ENCODE data around the gene HOXD10.
A peak's percentile ranks its signal among the peaks of the same experiment; 100 is the strongest.

Gene HOXD10

GRCh38 chr2:176137252-176137580, 20.6 kb downstream of the HOXD10 start:
- DNase-seq = no peak

DNA sequence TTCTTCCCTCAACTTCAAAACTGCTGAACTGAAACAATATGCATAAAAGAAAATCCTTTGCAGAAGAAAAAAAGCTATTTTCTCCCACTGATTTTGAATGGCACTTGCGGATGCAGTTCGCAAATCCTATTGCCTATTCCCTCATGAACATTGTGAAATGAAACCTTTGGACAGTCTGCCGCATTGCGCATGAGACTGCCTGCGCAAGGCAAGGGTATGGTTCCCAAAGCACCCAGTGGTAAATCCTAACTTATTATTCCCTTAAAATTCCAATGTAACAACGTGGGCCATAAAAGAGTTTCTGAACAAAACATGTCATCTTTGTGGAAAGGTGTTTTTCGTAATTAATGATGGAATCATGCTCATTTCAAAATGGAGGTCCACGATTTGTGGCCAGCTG, 21.3 kb downstream of the HOXD10 start:
- no peak for DNase-seq

DNA sequence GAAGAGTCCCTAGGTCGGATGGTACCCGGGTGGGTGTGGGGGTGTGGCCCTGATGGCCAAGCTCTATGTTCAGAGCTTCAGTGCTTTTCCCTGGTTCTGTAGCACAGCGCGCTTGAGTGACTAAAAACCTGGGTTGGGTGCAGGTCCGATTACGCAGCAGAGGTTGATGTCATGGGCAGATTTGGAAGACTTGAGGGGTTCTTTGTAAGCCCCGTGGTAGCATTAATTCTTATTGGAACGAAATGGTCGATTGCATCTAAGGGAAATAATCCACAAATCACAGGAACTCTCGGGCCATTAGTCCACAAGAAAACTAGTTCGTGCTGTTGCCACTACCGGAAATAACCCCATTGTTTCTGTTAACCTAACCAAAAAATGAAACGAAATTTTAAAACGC, 21.9 kb downstream of the HOXD10 start:
- DNase-seq = no peak

DNA sequence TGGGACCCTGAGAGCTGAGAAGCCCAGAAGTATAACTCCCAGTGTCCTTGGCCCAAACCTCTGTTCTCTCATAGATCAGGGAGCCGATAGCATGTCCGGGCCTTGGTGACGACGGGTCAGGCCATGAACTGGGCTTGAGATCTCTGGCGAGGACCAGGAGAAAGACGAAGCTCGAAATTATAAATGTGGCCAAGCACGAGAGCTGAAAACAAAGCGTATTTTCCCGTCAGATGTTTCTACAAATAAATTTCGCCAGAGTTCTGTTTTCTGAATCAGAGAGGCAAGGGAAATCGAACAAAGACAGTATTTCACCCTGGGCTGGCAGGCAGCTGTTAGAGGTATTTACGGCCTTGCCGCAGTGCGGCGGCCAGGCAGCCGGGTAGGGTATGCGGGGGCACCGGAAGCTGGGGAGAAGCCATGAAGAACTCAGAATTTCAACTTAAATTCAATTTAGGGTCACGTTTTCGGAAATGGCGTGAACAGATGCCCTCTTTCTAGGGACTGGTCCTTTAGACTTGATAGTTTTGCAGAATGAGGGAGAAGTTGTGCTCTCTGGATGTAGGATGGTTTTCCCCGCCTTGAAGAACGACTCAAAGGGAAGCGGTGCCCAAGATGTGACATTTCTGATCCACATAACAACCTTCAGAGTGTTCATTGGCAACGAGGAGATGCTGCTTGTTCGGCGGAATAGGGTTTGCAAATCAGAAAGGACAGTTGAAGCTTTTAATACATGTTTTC, 22.5 kb downstream of the HOXD10 start:
- no peak for DNase-seq

DNA sequence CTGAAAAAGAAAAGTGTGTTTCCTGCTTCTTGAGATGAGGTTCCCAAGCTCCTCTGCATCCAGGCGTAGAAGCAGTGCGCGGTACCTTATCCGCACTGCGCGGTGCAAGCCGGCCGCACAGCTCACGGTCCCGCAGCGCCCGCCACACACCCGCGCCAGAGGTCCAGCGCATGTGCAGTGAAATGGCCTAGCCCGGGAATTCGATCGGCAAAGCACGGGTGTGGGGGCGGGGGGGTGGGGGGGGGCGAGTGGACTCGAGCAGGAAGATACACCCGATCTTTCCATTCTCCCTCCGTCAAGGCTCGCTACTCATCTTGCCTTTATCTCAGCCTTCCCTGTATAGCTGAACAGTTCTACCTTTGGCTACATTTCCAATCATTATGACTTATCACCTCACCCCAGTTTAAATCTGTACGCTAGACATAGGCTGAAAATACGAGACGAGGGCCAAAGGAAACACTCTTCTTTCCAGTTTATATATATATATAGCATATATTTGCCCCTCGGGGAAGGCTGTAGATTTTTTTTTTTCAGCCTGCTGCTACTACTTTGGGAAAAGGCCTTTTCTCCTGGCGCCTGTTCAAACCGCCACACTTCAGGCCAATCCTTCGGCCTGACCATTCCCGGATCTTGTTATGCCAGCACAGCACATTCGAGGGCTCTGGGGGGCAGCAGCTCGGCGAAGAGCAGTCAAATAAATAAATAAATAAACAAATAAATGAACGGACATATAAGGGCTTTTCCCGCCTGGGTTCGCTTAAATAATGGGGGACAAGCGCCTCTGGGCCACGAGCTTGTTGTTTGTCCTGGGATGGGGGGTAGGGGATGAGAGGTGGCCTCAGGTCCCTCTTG, 23.3 kb downstream of the HOXD10 start:
- no peak for DNase-seq

DNA sequence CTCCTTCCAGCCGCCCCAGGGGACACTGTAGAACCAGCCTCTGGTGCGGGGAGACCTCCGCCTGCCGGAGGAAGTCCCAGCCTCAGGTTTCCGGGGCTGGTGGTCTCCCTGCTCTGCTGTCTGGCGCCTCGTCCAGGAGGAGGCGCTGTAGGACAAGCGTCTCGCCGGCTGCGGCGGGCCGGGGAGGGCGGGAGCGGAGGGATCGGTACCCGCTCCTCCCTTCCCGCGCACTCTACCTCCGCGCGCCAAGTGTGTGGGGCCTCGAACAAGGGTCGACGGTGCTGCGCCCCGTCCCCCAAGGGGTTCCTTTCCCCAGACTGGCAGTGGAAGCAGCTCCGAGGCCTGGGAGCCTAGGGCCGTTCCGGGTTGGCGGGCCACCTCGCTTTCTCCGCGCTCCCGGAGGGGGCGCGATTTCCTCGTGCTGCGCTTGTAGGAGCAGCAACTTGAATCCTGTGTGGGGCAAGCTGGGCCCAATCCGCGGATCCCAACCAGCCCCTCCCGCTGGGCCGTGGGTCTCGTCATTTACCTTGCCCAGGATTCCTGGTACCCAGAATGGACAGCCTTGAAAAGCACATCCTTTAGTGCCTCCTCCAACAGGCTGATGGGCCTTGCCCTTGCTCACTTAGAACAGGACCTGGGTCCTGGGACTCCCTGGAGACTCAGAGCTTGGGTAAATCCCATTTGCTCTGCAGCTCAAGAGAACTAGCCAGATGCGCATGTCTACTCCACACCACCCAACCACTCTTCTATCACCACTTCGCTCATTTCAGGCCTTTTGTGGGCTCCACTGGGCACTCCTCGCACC, 24.1 kb downstream of the HOXD10 start:
- peak; percentile 65 for DNase-seq

DNA sequence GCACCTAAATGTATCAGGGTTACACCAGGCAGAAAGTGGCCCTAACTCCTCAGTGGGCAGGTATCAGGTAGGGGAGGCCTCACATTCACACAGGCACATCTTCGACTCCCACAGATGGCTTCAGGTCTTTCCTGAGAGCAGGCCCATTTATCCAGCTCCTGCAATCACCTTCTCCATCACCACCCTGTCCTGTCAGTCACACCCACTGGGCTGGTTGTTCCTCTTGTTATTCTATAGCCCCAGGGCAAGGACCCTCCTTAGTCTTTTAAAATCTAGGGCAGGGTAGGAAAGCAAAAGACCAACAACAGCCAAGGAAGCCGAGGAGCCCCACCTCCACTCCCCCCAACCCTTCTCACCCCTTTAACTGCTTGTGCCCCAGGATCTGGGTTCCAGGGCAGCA, 25.7 kb downstream of the HOXD10 start:
- no peak for DNase-seq

- no peak for DNase-seq
These were observed 28.7 kb downstream of the HOXD10 start for GRCh38 chr2:176145085-176145969.

DNA sequence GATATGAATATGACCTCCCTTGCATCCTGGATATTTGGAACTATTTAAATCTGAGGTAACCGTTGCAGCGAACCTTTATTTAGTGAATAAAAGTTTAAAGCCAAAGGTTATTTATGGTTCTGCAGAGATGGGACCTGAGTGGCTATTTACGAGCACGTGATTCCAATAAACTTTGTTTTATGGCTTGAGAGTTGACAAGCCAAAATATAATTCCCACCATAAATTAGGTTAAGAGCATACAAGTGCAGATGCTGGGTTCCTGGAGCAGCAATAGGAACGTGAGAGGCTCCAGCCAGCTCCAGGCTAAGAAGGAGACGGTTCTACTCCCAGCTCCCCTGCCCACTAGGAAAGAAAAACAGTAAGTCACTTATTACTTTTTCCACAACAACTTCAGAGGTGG, 29.5 kb downstream of the HOXD10 start:
- DNase-seq = no peak

GRCh38 chr2:176146645-176147044, 30.1 kb downstream of the HOXD10 start:
- DNase-seq = no peak

DNA sequence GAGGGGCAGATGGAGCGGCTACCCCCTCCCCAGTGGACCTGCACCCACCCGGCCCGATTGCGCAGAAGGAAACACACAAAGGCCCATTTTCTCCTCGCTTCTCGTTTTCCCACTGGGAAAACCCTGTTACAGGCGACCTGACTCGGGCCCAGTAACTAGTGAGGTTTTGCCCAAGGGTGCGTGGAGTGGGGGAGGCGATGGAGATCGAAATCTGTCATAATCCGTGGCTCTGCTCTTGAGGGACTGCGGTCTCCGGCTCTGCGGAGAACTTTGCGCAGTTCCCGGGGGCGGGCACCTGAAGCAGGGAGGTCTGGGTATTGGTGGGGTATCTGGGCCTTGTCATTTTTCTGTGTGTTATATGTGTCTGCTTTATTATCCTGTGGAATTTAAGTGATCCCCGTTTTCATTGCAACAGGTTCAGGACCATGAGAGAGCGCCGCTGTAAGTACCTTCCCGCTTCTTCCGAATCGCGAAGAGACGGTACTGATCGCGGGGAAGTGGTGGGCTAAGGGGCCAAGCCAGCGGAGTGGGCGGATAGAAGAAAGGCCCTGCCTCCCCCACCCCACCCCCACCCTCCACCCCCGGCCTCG, 30.7 kb downstream of the HOXD10 start:
- DNase-seq = no peak

DNA sequence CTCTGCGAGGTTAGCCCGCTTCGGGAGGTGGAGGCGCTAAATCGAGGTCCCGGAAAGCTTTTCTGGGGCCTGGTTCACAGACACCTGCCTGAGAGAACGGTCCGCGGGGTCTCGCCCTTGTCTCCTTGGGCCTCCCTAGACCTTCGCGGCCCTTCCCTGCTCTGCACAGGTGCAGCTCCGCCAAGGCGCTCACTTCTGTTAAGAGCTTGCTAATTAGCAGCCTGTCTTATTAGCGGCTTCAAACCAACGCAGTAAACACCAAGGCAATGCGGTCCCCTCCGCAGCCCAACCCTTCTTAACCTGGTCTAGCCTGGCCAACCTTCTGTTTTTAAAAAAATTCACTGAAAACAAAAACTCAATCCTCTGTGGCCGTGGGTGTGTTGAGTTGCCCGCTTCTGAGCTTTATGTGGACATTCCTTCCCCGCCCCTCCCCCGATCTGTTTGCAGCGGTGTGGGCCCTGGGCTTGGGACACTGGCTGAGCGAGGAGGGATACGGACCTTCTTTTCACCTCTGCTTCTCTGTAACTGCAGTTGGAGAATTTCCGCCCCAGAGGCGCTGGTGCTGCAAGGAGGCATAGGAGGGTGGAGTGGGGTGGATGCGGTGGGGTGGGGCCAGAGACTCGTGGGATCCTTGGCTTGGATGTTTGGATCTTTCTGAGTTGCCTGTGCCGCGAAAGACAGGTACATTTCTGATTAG, 31.4 kb downstream of the HOXD10 start:
- DNase-seq = no peak

DNA sequence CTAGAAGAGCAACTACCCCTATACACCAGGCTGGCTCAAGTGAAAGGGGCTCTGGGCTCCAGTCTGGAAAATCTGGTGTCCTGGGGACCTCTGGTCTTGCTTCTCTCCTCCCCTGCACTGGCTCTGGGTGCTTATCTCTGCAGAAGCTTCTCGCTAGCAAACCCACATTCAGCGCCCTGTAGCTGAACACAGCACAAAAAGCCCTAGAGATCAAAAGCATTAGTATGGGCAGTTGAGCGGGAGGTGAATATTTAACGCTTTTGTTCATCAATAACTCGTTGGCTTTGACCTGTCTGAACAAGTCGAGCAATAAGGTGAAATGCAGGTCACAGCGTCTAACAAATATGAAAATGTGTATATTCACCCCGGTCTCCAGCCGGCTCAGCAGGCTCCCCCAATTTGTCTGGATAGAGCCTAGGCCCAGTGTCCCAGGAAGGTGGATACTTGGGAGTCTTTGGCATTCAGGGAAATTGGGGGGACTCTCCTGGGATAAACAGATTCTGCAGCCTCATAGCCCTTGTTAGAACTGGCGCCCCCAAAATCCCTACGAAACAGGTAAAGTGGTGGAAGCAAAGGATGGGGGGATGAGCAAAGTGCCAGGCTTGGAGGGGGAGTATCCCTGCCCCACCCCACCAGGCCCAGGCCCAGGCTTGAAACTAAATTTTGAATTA, 32.3 kb downstream of the HOXD10 start:
- DNase-seq = no peak

GRCh38 chr2:176149481-176149938, 32.9 kb downstream of the HOXD10 start:
- no peak for DNase-seq

- no peak for DNase-seq
These were observed 33.5 kb downstream of the HOXD10 start for GRCh38 chr2:176149939-176150583.

- DNase-seq = no peak
These were observed 34.2 kb downstream of the HOXD10 start for GRCh38 chr2:176150584-176151441.

GRCh38 chr2:176151442-176152287, 35.1 kb downstream of the HOXD10 start, which contains the start of gene HOXD4:
HOXD4 (plus strand) TSS chr2:176151550; CDS start chr2:176151634, 84 bp downstream.
- DNase-seq = no peak
